Osteoblast (primary cell): Measurements from ENCODE around the gene VRTN. TPM values are rescaled to one million over a fixed set of nuclear protein-coding genes. Genes with fewer than 3 reads are reported as not detected.

Experiments
- DNase-seq: peaks from one replicate; pipeline ENCODE4 v3.0.0; 2011; ENCODE audit warnings: low spot score, mixed read lengths; ENCODE audit not compliant: insufficient read length; ENCODE audit errors: missing footprints
- H2AFZ ChIP-seq: 2 replicates; pipeline ENCODE4 v1.6.0; 2011; ENCODE audit warnings: mild to moderate bottlenecking, low read length
- H3K27ac ChIP-seq: 2 replicates; pipeline ENCODE4 v1.5.1; 2011; ENCODE audit warnings: mild to moderate bottlenecking, low read depth, low read length, moderate library complexity
- H3K27me3 ChIP-seq: 2 replicates; pipeline ENCODE4 v1.6.0; 2012; ENCODE audit warnings: mild to moderate bottlenecking, control low read depth, inconsistent platforms, low read length, moderate library complexity; ENCODE audit not compliant: insufficient read depth
- H3K36me3 ChIP-seq: 2 replicates; pipeline ENCODE4 v1.5.1; 2011; ENCODE audit warnings: mild to moderate bottlenecking, low read length, control low read depth, moderate library complexity; ENCODE audit not compliant: insufficient read depth
- H3K4me1 ChIP-seq: 2 replicates; pipeline ENCODE4 v1.5.1; 2011; ENCODE audit warnings: mild to moderate bottlenecking, low read length, control low read depth, moderate library complexity; ENCODE audit not compliant: insufficient read depth
- H3K4me2 ChIP-seq: 2 replicates; pipeline ENCODE4 v1.6.0; 2011; ENCODE audit warnings: mild to moderate bottlenecking, low read length; ENCODE audit not compliant: insufficient read depth
- H3K4me3 ChIP-seq: fragments of 200-600 bp; sonication (generic); 3 replicates; pipeline ENCODE4 v1.5.1; 2012; ENCODE audit warnings: mild to moderate bottlenecking, low read length, inconsistent platforms; ENCODE audit not compliant: insufficient read depth
- H3K79me2 ChIP-seq: 2 replicates; pipeline ENCODE4 v1.6.0; 2012; ENCODE audit warnings: mild to moderate bottlenecking, low read length, control low read depth, inconsistent platforms; ENCODE audit not compliant: insufficient read depth
- H3K9me3 ChIP-seq: 2 replicates; pipeline ENCODE4 v1.5.1; 2011; ENCODE audit warnings: low read depth, low read length, control low read depth
- H4K20me1 ChIP-seq: 2 replicates; pipeline ENCODE4 v1.6.0; 2012; ENCODE audit warnings: mild to moderate bottlenecking, low read length, control low read depth; ENCODE audit not compliant: insufficient read depth
- CTCF ChIP-seq: IDR thresholded peaks from 2 replicates; pipeline ENCODE4 v1.5.1; 2011; ENCODE audit warnings: mild to moderate bottlenecking, low read depth, low read length, moderate library complexity; ENCODE audit errors: extremely low read depth
- total RNA-seq: library from RNA; depleted of rRNA; stranded (reverse); fragments of >200 nt; gene quantifications from 2 replicates; pipeline ENCODE4 v1.2.3, GENCODE V29; 2012

Gene VRTN
- total RNA-seq, 1 donor = not detected

- TF ChIP-seq CTCF = no peak
- no peaks in the 10 kb centered on the region for H4K20me1 ChIP-seq
- H3K4me3 ChIP-seq = no peak overlapping the region
- H3K4me2 ChIP-seq = no peak overlapping the region
- no peaks in the 10 kb centered on the region for H3K36me3 ChIP-seq
- no peak overlapping the region for H2AFZ ChIP-seq
- no peaks in the 10 kb centered on the region for H3K9me3 ChIP-seq
- no peak overlapping the region for H3K27ac ChIP-seq
- no peak for DNase-seq
- no peaks in the 10 kb centered on the region for H3K79me2 ChIP-seq
- H3K4me1 ChIP-seq = no peaks in the 10 kb centered on the region
- peaks cover 11% of the 10 kb centered on the region for H3K27me3 ChIP-seq
These were observed 8.8 kb downstream of the VRTN start for GRCh38 chr14:74356892-74357575.

GRCh38 chr14:74357585-74357984 lies 9.3 kb downstream of the VRTN start:
- Histone ChIP-seq H3K79me2 (no peaks in the 10 kb centered on the region), H3K27ac (no peak overlapping the region), H3K9me3 (no peaks in the 10 kb centered on the region), H2AFZ (no peak overlapping the region), H3K27me3 (peaks cover 7% of the 10 kb centered on the region), H4K20me1 (no peaks in the 10 kb centered on the region), H3K36me3 (no peaks in the 10 kb centered on the region), H3K4me1 (no peaks in the 10 kb centered on the region), H3K4me3 (no peak overlapping the region), H3K4me2 (no peak overlapping the region)
- DNase-seq = no peak
- TF ChIP-seq CTCF = no peak

GRCh38 chr14:74358176-74358829 lies 10.0 kb downstream of the VRTN start:
- H3K9me3 ChIP-seq = no peaks in the 10 kb centered on the region
- no peaks in the 10 kb centered on the region for H4K20me1 ChIP-seq
- H3K27ac ChIP-seq = no peak overlapping the region
- H3K27me3 ChIP-seq = peaks cover 8% of the 10 kb centered on the region
- H3K4me2 ChIP-seq = no peak overlapping the region
- H3K79me2 ChIP-seq = no peaks in the 10 kb centered on the region
- H3K36me3 ChIP-seq = no peaks in the 10 kb centered on the region
- H2AFZ ChIP-seq = no peak overlapping the region
- no peak overlapping the region for H3K4me3 ChIP-seq
- no peaks in the 10 kb centered on the region for H3K4me1 ChIP-seq
- DNase-seq = no peak
- TF ChIP-seq CTCF = no peak

GRCh38 chr14:74360163-74360562 lies 11.9 kb downstream of the VRTN start:
- H3K27me3 ChIP-seq = peaks cover 12% of the 10 kb centered on the region
- H3K4me2 ChIP-seq = no peak overlapping the region
- H3K79me2 ChIP-seq = no peaks in the 10 kb centered on the region
- H4K20me1 ChIP-seq = no peaks in the 10 kb centered on the region
- no peak for DNase-seq
- H3K27ac ChIP-seq = no peak overlapping the region
- TF ChIP-seq CTCF = no peak
- no peak overlapping the region for H3K4me3 ChIP-seq
- H3K36me3 ChIP-seq = no peaks in the 10 kb centered on the region
- no peak overlapping the region for H2AFZ ChIP-seq
- H3K4me1 ChIP-seq = no peaks in the 10 kb centered on the region
- H3K9me3 ChIP-seq = no peaks in the 10 kb centered on the region
